ENCODE data around the gene TFEC. TPM values are rescaled to one million over a fixed set of nuclear protein-coding genes. Genes with fewer than 3 reads are reported as not detected.
"Not testable (repeated sequence)": the region's sequence is repeated elsewhere in the genome, so short reads cannot be mapped to it uniquely, and the experiment has no call there.

TFEC gene
- total RNA-seq, 1 donor from 2014 or later, result 4.2 TPM

GRCh38 chr7:115929736-115930135 is 100.8 kb downstream of the TFEC start:
- DNase-seq (ENCODE audit: low spot score), result not testable (repeated sequence)

GRCh38 chr7:115924411-115924810 is 106.2 kb downstream of the TFEC start:
- DNase-seq (ENCODE audit: low spot score), result no peak

GRCh38 chr7:115920367-115920766 is 110.2 kb downstream of the TFEC start:
- DNase-seq (ENCODE audit: low spot score), result no peak

- no peak for DNase-seq (ENCODE audit: low spot score)
Observed at GRCh38 chr7:115914951-115915350, 115.6 kb downstream of the TFEC start.

GRCh38 chr7:115911465-115911864 is 119.1 kb downstream of the TFEC start:
- DNase-seq (ENCODE audit: low spot score), result no peak

- DNase-seq (ENCODE audit: low spot score), result no peak
Observed at GRCh38 chr7:115910541-115911164, 119.9 kb downstream of the TFEC start.

- DNase-seq (ENCODE audit: low spot score), result no peak
Observed at GRCh38 chr7:115906731-115907130, 123.8 kb downstream of the TFEC start.

GRCh38 chr7:115889669-115889984 is 140.9 kb downstream of the TFEC start:
- DNase-seq (ENCODE audit: low spot score), result no peak

- DNase-seq (ENCODE audit: low spot score), result no peak
Observed at GRCh38 chr7:115888981-115889668, 141.4 kb downstream of the TFEC start.

GRCh38 chr7:115885550-115885949 is 145.0 kb downstream of the TFEC start:
- no peak for DNase-seq (ENCODE audit: low spot score)

Other genes with a start within 250 kb of the TFEC start
- 96.7 TPM for gene TES, start 179.8 kb upstream of the TFEC start, total RNA-seq